HL-60/S4 treated with retinoic acid at 250 ng/mL for 4 days and 3 days (cell line): ENCODE measurements around the gene RGS10.
"Not testable (repeated sequence)": the region's sequence is repeated elsewhere in the genome, so short reads cannot be mapped to it uniquely, and the experiment has no call there.

Experiments used
- in situ Hi-C: fragments of 300-500 bp; cut with MboI; formaldehyde crosslinking; loops from 2 replicates; pipeline ENCODE4 v1.7.0; 2022; ENCODE audit warnings: low sequenced_read_pairs

RGS10 gene

GRCh38 chr10:119539359-119539825 is 3.1 kb downstream of the RGS10 start:
- in situ Hi-C loops = no loop called here

- in situ Hi-C loops = no loop called here
These were observed 3.7 kb downstream of the RGS10 start for GRCh38 chr10:119538632-119539358.

- in situ Hi-C loops = no loop called here
These were observed 4.4 kb downstream of the RGS10 start for GRCh38 chr10:119537953-119538630.

GRCh38 chr10:119536508-119537025 is 6.0 kb downstream of the RGS10 start:
- in situ Hi-C loops = no loop called here

GRCh38 chr10:119535837-119536507 is 6.5 kb downstream of the RGS10 start:
- in situ Hi-C loops = no loop called here

- in situ Hi-C loops = no loop called here
These were observed 7.2 kb downstream of the RGS10 start for GRCh38 chr10:119535305-119535704.

GRCh38 chr10:119533473-119533872 is 9.0 kb downstream of the RGS10 start:
- in situ Hi-C loops = no loop called here

- in situ Hi-C loops = not testable (repeated sequence)
These were observed 9.7 kb downstream of the RGS10 start for GRCh38 chr10:119532791-119533190.

- in situ Hi-C loops = not testable (repeated sequence)
These were observed 10.3 kb downstream of the RGS10 start for GRCh38 chr10:119532251-119532650.

- in situ Hi-C loops = no loop called here
These were observed 11.5 kb downstream of the RGS10 start for GRCh38 chr10:119531067-119531466.

- in situ Hi-C loops = not testable (repeated sequence)
These were observed 13.8 kb downstream of the RGS10 start for GRCh38 chr10:119528663-119529237.

- in situ Hi-C loops = no loop called here
These were observed 15.6 kb downstream of the RGS10 start for GRCh38 chr10:119526621-119527592.

GRCh38 chr10:119526149-119526548 is 16.4 kb downstream of the RGS10 start:
- in situ Hi-C loops = no loop called here

GRCh38 chr10:119525116-119525515 is 17.4 kb downstream of the RGS10 start:
- in situ Hi-C loops = no loop called here

- in situ Hi-C loops = no loop called here
These were observed 17.8 kb downstream of the RGS10 start for GRCh38 chr10:119524720-119525070.

- in situ Hi-C loops = no loop called here
These were observed 18.4 kb downstream of the RGS10 start for GRCh38 chr10:119523895-119524719.

- in situ Hi-C loops = no loop called here
These were observed 19.6 kb downstream of the RGS10 start for GRCh38 chr10:119522747-119523426.

- in situ Hi-C loops = no loop called here
These were observed 20.9 kb downstream of the RGS10 start for GRCh38 chr10:119521443-119522204.
